ENCODE results near the gene THYN1. TPM values are rescaled to one million over a fixed set of nuclear protein-coding genes. Genes with fewer than 3 reads are reported as not detected.

Gene THYN1
- total and polyA plus RNA-seq, 3 experiments from 2014 or later: 58.9 to 133 (median 68.4) TPM

- peaks cover 28 to 42% (median 42%) of the 10 kb centered on the region in 3 donors for H3K4me1 Mint-ChIP-seq
- peaks cover 31% of the 10 kb centered on the region for H3K4me1 ChIP-seq (ENCODE audit: insufficient read depth, low read length)
- H3K4me3 ChIP-seq (ENCODE audit: low read length): no peak overlapping the region
- H3K4me3 Mint-ChIP-seq: peak overlapping the region; percentile 71 to 87 (median 85)
- H3K9me3 Mint-ChIP-seq: peaks cover 0 to 4% (median 0%) of the 10 kb centered on the region in 5 donors
- H3K36me3 Mint-ChIP-seq: peaks cover 0 to 10% (median 0%) of the 10 kb centered on the region in 3 donors
- no peaks in the 10 kb centered on the region for H3K36me3 ChIP-seq (ENCODE audit: insufficient read depth, low read length)
- DNase-seq: no peak
- H3K27me3 ChIP-seq (ENCODE audit: insufficient read depth, low read length, poor library complexity, severe bottlenecking): no peaks in the 10 kb centered on the region
- no peak overlapping the region for H3K27ac ChIP-seq (ENCODE audit: low read depth, low read length)
- CTCF ChIA-PET: interaction anchor here (1.0 to 5.5 kb wide), 5 partner anchors 11 to 70 kb away, joined by 3 to 58 read pairs (median 3); no protein-coding TSS in a partner anchor
- POLR2A ChIA-PET: no interaction called here
- H3K27me3 Mint-ChIP-seq: peaks cover 8 to 19% of the 10 kb centered on the region in 2 donors
- H3K9me3 ChIP-seq (ENCODE audit: low read length): no peaks in the 10 kb centered on the region
- peak overlapping the region in 2 of 8 donors; percentile 13 to 30 for H3K27ac Mint-ChIP-seq
These were observed 24.2 kb upstream of the THYN1 start for GRCh38 chr11:134277183-134278001.

- DNase-seq: no peak
- Mint-ChIP-seq H3K36me3 (peaks cover 0 to 10% (median 0%) of the 10 kb centered on the region in 3 donors), H3K9me3 (peaks cover 0 to 4% (median 0%) of the 10 kb centered on the region in 5 donors), H3K27me3 (peaks cover 8 to 21% of the 10 kb centered on the region in 2 donors), H3K4me3 (peak overlapping the region; percentile 87 to 98 (median 94)), H3K27ac (peak overlapping the region in 3 of 8 donors; percentile 81 to 95 (median 90)), H3K4me1 (peaks cover 31 to 48% (median 45%) of the 10 kb centered on the region in 3 donors)
- ChIA-PET POLR2A (interaction anchor here (1.4 to 2.9 kb wide), 2 partner anchors 23 to 52 kb away, joined by 4 to 11 read pairs; partner anchors contain the start of genes ACAD8, NCAPD3, THYN1 and VPS26B), CTCF (interaction anchor here (0.9 to 5.5 kb wide), 15 partner anchors 9 to 349 kb away, joined by 3 to 58 read pairs (median 5); partner anchors contain the start of genes ACAD8, NCAPD3 and VPS26B)
- Histone ChIP-seq H3K27me3 (ENCODE audit: insufficient read depth, low read length, poor library complexity, severe bottlenecking) (no peaks in the 10 kb centered on the region), H3K4me1 (ENCODE audit: insufficient read depth, low read length) (peaks cover 31% of the 10 kb centered on the region), H3K4me3 (ENCODE audit: low read length) (peak overlapping the region; percentile 83), H3K9me3 (ENCODE audit: low read length) (no peaks in the 10 kb centered on the region), H3K36me3 (ENCODE audit: insufficient read depth, low read length) (no peaks in the 10 kb centered on the region), H3K27ac (ENCODE audit: low read depth, low read length) (no peak overlapping the region)
These were observed 23.4 kb upstream of the THYN1 start for GRCh38 chr11:134276396-134277182.

GRCh38 chr11:134275534-134276395 is 22.6 kb upstream of the THYN1 start, which contains the start of gene GLB1L3:
TSS of gene GLB1L3 (plus strand) at chr11:134276379. CDS start at chr11:134276741, 362 bp downstream.
- H3K27ac ChIP-seq (ENCODE audit: low read depth, low read length): peak within 1 kb of the TSS; percentile 38
- DNase-seq: peak; percentile 62 to 83 (median 68)

DNA sequence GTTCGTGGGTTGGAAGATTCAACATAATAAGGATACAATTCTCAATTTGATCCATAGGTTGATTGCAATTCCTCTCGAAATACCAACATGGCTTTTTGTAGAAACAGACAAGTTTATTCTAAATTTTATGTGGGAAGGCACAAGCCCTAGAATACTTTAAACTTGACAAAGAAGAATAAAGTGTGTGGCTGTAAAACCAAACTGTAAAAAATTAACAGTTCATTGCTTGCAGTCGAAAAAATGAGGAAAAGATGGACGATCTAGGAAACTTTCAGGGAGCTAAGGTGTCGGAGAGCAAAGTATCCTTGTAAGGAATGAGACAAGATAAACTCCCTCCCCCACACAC is 22.0 kb upstream of the THYN1 start:
- no peaks in the 10 kb centered on the region for H3K9me3 ChIP-seq (ENCODE audit: low read length)
- peak overlapping the region; percentile 40 to 95 (median 88) for H3K27ac Mint-ChIP-seq
- no peak overlapping the region for H3K27ac ChIP-seq (ENCODE audit: low read depth, low read length)
- H3K9me3 Mint-ChIP-seq: peaks cover 0 to 4% (median 0%) of the 10 kb centered on the region in 5 donors
- peaks cover 0 to 10% (median 0%) of the 10 kb centered on the region in 3 donors for H3K36me3 Mint-ChIP-seq
- POLR2A ChIA-PET: interaction anchor here (1.4 to 2.9 kb wide), 2 partner anchors 22 to 51 kb away, joined by 4 to 11 read pairs; partner anchors contain the start of genes ACAD8, NCAPD3, THYN1 and VPS26B
- H3K27me3 ChIP-seq (ENCODE audit: insufficient read depth, low read length, poor library complexity, severe bottlenecking): no peaks in the 10 kb centered on the region
- CTCF ChIA-PET: interaction anchor here (1.0 to 5.5 kb wide), 5 partner anchors 11 to 347 kb away, joined by 4 to 58 read pairs (median 5); no protein-coding TSS in a partner anchor
- DNase-seq: no peak
- H3K36me3 ChIP-seq (ENCODE audit: insufficient read depth, low read length): no peaks in the 10 kb centered on the region
- H3K4me3 Mint-ChIP-seq: peak overlapping the region; percentile 87 to 98 (median 94)
- H3K4me3 ChIP-seq (ENCODE audit: low read length): peak overlapping the region; percentile 83
- H3K27me3 Mint-ChIP-seq: peaks cover 8 to 21% of the 10 kb centered on the region in 2 donors
- peaks cover 40 to 59% (median 59%) of the 10 kb centered on the region in 3 donors for H3K4me1 Mint-ChIP-seq
- H3K4me1 ChIP-seq (ENCODE audit: insufficient read depth, low read length): peaks cover 40% of the 10 kb centered on the region

More at GRCh38 chr11:134275534-134276395, 22.6 kb upstream of the THYN1 start, which contains the start of gene GLB1L3:
- Mint-ChIP-seq H3K36me3 (peaks cover 0 to 10% (median 0%) of the 10 kb centered on the region in 3 donors), H3K27me3 (peaks cover 8 to 21% of the 10 kb centered on the region in 2 donors), H3K4me3 (peak within 1 kb of the TSS; percentile 87 to 98 (median 94)), H3K9me3 (peaks cover 0 to 4% (median 0%) of the 10 kb centered on the region in 5 donors), H3K4me1 (peaks cover 34 to 53% (median 53%) of the 10 kb centered on the region in 3 donors), H3K27ac (peak within 1 kb of the TSS; percentile 40 to 95 (median 88))
- Histone ChIP-seq H3K9me3 (ENCODE audit: low read length) (no peaks in the 10 kb centered on the region), H3K27me3 (ENCODE audit: insufficient read depth, low read length, poor library complexity, severe bottlenecking) (no peaks in the 10 kb centered on the region), H3K4me1 (ENCODE audit: insufficient read depth, low read length) (peaks cover 34% of the 10 kb centered on the region), H3K36me3 (ENCODE audit: insufficient read depth, low read length) (no peaks in the 10 kb centered on the region), H3K4me3 (ENCODE audit: low read length) (peak within 1 kb of the TSS; percentile 83)
- ChIA-PET POLR2A (interaction anchor here (0.6 to 2.9 kb wide), 3 partner anchors 22 to 74 kb away, joined by 4 to 11 read pairs (median 4); partner anchors contain the start of genes ACAD8, NCAPD3, THYN1 and VPS26B), CTCF (interaction anchor here (0.6 to 5.5 kb wide), 18 partner anchors 10 to 348 kb away, joined by 3 to 58 read pairs (median 4); partner anchors contain the start of genes ACAD8, NCAPD3 and VPS26B)

DNA sequence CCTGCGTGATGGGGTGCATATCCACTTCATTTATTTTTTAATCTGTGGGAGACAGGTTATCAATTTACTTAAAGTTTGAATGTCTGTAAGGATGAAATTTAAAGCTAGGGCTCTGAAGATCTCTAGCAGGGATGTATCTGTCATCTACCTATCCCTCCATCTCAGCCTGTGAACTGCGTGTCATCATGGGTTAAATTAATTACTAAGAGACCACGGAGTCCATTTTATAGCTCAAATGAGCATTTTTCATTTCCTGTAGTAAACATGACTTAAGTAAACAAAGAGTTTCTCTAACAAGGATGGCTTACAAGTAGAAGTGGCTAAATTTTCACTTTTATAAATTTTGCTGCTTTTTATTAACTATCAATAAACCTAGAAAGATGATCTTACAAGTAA is 20.2 kb upstream of the THYN1 start:
- peaks cover 0 to 10% (median 0%) of the 10 kb centered on the region in 3 donors for H3K36me3 Mint-ChIP-seq
- H3K4me3 Mint-ChIP-seq: peak overlapping the region in 2 of 7 donors; percentile 3 to 30
- H3K4me1 ChIP-seq (ENCODE audit: insufficient read depth, low read length): peaks cover 46% of the 10 kb centered on the region
- ChIA-PET POLR2A (interaction anchor here (1.5 kb wide), 1 partner anchor 20 kb away, joined by 7 read pairs; the partner anchor contains the start of gene ACAD8), CTCF (interaction anchor here (2.0 kb wide), 1 partner anchor 20 kb away, joined by 4 read pairs; the partner anchor contains the start of genes ACAD8 and THYN1)
- no peaks in the 10 kb centered on the region for H3K9me3 ChIP-seq (ENCODE audit: low read length)
- no peak overlapping the region for H3K27ac ChIP-seq (ENCODE audit: low read depth, low read length)
- peaks cover 0 to 2% (median 0%) of the 10 kb centered on the region in 5 donors for H3K9me3 Mint-ChIP-seq
- peaks cover 45 to 67% (median 66%) of the 10 kb centered on the region in 3 donors for H3K4me1 Mint-ChIP-seq
- H3K36me3 ChIP-seq (ENCODE audit: insufficient read depth, low read length): no peaks in the 10 kb centered on the region
- H3K27ac Mint-ChIP-seq: no peak overlapping the region
- no peak for DNase-seq
- H3K4me3 ChIP-seq (ENCODE audit: low read length): no peak overlapping the region
- H3K27me3 ChIP-seq (ENCODE audit: insufficient read depth, low read length, poor library complexity, severe bottlenecking): no peaks in the 10 kb centered on the region
- peaks cover 3 to 16% of the 10 kb centered on the region in 2 donors for H3K27me3 Mint-ChIP-seq

GRCh38 chr11:134272381-134273316 is 19.5 kb upstream of the THYN1 start:
- no peaks in the 10 kb centered on the region for H3K36me3 ChIP-seq (ENCODE audit: insufficient read depth, low read length)
- no peak overlapping the region for H3K27ac ChIP-seq (ENCODE audit: low read depth, low read length)
- peak overlapping the region in 1 of 8 donors; percentile 63 for H3K27ac Mint-ChIP-seq
- no peaks in the 10 kb centered on the region for H3K27me3 ChIP-seq (ENCODE audit: insufficient read depth, low read length, poor library complexity, severe bottlenecking)
- H3K27me3 Mint-ChIP-seq: peaks cover 3 to 16% of the 10 kb centered on the region in 2 donors
- peaks cover 0 to 10% (median 0%) of the 10 kb centered on the region in 3 donors for H3K36me3 Mint-ChIP-seq
- DNase-seq: no peak
- no peaks in the 10 kb centered on the region for H3K9me3 ChIP-seq (ENCODE audit: low read length)
- peaks cover 0 to 2% (median 0%) of the 10 kb centered on the region in 5 donors for H3K9me3 Mint-ChIP-seq
- peaks cover 46% of the 10 kb centered on the region for H3K4me1 ChIP-seq (ENCODE audit: insufficient read depth, low read length)
- POLR2A ChIA-PET: interaction anchor here (1.5 kb wide), 1 partner anchor 19 kb away, joined by 7 read pairs; the partner anchor contains the start of gene ACAD8
- CTCF ChIA-PET: interaction anchor here (0.7 to 2.0 kb wide), 5 partner anchors 11 to 87 kb away, joined by 3 to 5 read pairs (median 4); partner anchors contain the start of genes ACAD8 and THYN1
- H3K4me3 ChIP-seq (ENCODE audit: low read length): no peak overlapping the region
- H3K4me3 Mint-ChIP-seq: peak overlapping the region in 3 of 7 donors; percentile 3 to 62 (median 30)
- peaks cover 45 to 67% (median 66%) of the 10 kb centered on the region in 3 donors for H3K4me1 Mint-ChIP-seq

All from CD8-positive, alpha-beta memory T cell (primary cell).